ENCODE measurements around the gene GRIA3.
"Not testable (repeated sequence)": the region's sequence is repeated elsewhere in the genome, so short reads cannot be mapped to it uniquely, and the experiment has no call there.

Gene GRIA3

GRCh38 chrX:123504630-123505270, 320.7 kb downstream of the GRIA3 start:
- Histone ChIP-seq H4K20me1 (ENCODE audit: insufficient read depth) (no peaks in the 10 kb centered on the region), H3K27ac (no peak overlapping the region), H3K4me2 (no peak overlapping the region), H3K9ac (no peak overlapping the region), H3K4me3 (IDR thresholded peaks at IDR 0.05; ENCODE audit: insufficient read depth, low read depth, low read length) (no peak overlapping the region), H2AFZ (ENCODE audit: low read depth) (no peak overlapping the region), H3K36me3 (ENCODE audit: insufficient read depth) (no peaks in the 10 kb centered on the region), H3K27me3 (ENCODE audit: insufficient read depth, low read depth) (no peaks in the 10 kb centered on the region), H3K79me2 (ENCODE audit: insufficient read depth, low read depth) (no peaks in the 10 kb centered on the region), H3K4me1 (ENCODE audit: low read depth, poor library complexity, severe bottlenecking) (no peaks in the 10 kb centered on the region)
- TF ChIP-seq CTCF (conservative IDR thresholded peaks at IDR 0.05; ENCODE audit: low read depth, low read length): no peak

DNA sequence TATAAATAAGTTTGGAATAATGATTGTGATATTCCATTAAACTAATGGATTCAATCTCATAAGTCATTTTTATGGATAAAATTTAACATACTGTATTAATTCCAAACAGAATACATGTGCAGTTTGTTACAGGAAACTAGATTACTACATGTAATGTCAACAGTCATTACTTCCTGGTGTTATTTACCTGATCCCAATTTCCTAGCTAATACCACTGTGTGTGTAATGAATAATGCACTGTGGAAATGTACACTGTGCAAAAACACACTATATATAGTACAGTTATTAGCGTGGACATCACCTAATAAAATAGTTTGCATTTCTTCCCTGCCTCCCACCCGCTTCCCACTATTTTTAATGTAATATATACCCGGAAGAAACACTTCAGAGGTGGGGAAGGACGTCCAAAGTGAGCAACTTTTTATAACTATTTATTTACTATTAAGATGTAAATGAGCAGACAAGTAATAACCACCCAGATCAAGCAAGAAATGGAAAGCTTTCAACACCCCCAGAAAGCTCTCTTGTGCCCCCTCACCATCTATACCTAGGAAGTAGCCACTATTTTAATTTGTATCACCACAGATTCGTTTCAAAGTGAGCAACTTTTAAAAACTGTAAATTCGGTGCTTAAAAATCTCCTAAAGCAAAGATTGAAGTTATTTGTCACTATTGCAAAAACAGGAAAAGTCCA, 329.7 kb downstream of the GRIA3 start:
- Histone ChIP-seq H3K79me2 (ENCODE audit: insufficient read depth, low read depth) (no peaks in the 10 kb centered on the region), H3K4me2 (no peak overlapping the region), H3K27me3 (ENCODE audit: insufficient read depth, low read depth) (no peaks in the 10 kb centered on the region), H3K36me3 (ENCODE audit: insufficient read depth) (no peaks in the 10 kb centered on the region), H3K4me3 (IDR thresholded peaks at IDR 0.05; ENCODE audit: insufficient read depth, low read depth, low read length) (no peak overlapping the region), H2AFZ (ENCODE audit: low read depth) (no peak overlapping the region), H3K27ac (no peak overlapping the region), H3K9ac (no peak overlapping the region), H4K20me1 (ENCODE audit: insufficient read depth) (no peaks in the 10 kb centered on the region), H3K4me1 (ENCODE audit: low read depth, poor library complexity, severe bottlenecking) (no peaks in the 10 kb centered on the region)
- TF ChIP-seq CTCF (conservative IDR thresholded peaks at IDR 0.05; ENCODE audit: low read depth, low read length): no peak

DNA sequence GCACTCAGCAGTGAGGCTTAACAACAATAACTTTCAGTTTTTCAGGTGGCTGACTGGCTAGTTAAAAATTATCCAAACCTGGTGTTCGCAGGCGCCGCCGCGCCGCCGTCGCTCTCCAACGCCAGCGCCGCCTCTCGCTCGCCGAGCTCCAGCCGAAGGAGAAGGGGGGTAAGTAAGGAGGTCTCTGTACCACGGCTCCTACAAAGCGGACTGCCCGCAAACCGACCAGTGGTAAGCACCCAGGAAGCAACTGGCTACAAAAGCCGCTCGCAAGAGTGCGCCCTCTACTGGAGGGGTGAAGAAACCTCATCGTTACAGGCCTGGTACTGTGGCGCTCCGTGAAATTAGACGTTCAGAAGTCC, 330.2 kb downstream of the GRIA3 start:
- H3K36me3 ChIP-seq (ENCODE audit: insufficient read depth); H3K4me3 ChIP-seq (IDR thresholded peaks at IDR 0.05; ENCODE audit: insufficient read depth, low read depth, low read length); H3K79me2 ChIP-seq (ENCODE audit: insufficient read depth, low read depth); H2AFZ ChIP-seq (ENCODE audit: low read depth); H3K9ac ChIP-seq; H3K4me1 ChIP-seq (ENCODE audit: low read depth, poor library complexity, severe bottlenecking); H4K20me1 ChIP-seq (ENCODE audit: insufficient read depth); H3K27ac ChIP-seq; H3K4me2 ChIP-seq; H3K27me3 ChIP-seq (ENCODE audit: insufficient read depth, low read depth): not testable (repeated sequence)
- 0 out of 2 replicates have a peak, but pooled peaks have one; percentile 16 for TF ChIP-seq CTCF (conservative IDR thresholded peaks at IDR 0.05; ENCODE audit: low read depth, low read length)

DNA sequence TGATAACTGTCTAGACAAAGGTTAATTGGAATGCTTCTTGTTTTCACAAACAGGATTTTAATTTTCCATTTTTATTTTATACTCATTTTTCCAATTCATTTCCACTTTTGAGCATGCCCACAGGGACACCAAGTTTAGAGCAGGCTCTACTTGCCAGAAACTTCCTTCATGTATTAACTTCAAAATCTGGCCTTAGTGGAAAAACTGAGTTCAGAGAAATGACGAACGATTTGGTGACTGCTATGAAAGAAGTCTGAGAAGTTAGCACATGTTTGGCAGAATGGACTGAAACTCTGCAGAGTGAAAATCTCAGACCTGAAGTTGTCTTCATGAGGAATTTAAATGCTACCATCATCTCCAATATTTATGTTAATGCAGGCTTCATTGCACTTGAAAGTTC, 334.7 kb downstream of the GRIA3 start:
- Histone ChIP-seq H3K36me3 (ENCODE audit: insufficient read depth) (no peaks in the 10 kb centered on the region), H3K4me1 (ENCODE audit: low read depth, poor library complexity, severe bottlenecking) (no peaks in the 10 kb centered on the region), H2AFZ (ENCODE audit: low read depth) (no peak overlapping the region), H3K9ac (no peak overlapping the region), H3K79me2 (ENCODE audit: insufficient read depth, low read depth) (no peaks in the 10 kb centered on the region), H3K27me3 (ENCODE audit: insufficient read depth, low read depth) (no peaks in the 10 kb centered on the region), H4K20me1 (ENCODE audit: insufficient read depth) (no peaks in the 10 kb centered on the region), H3K4me2 (no peak overlapping the region), H3K4me3 (IDR thresholded peaks at IDR 0.05; ENCODE audit: insufficient read depth, low read depth, low read length) (no peak overlapping the region), H3K27ac (no peak overlapping the region)
- no peak for TF ChIP-seq CTCF (conservative IDR thresholded peaks at IDR 0.05; ENCODE audit: low read depth, low read length)
